Upper lobe of left lung (tissue), 6 donors: ENCODE data around the gene TDRD7. TPM values are rescaled to one million over a fixed set of nuclear protein-coding genes. Genes with fewer than 3 reads are reported as not detected.

ENCODE experiments used
- ATAC-seq, 2 donors: fragments of 200-7000 bp; cut with Tn5 transposase; one replicate each; pipeline ENCODE4 v1.9.1; 2022; ENCODE audit warnings: mild to moderate bottlenecking in 2 of 2, moderate library complexity in 2 of 2; ENCODE audit not compliant: low FRiP score in 2 of 2
- DNase-seq, 2 donors: peaks; one replicate each; pipeline ENCODE4 v3.0.0-alpha.2; 2019 to 2020
- H3K27ac ChIP-seq, 4 donors: fragments of 200-600 bp; sonication (generic); one replicate each; pipeline ENCODE4 v1.5.1; 2016 to 2019
- H3K27me3 ChIP-seq, 4 donors: fragments of 200-600 bp; sonication (generic); one replicate each; pipeline ENCODE4 v1.5.1; 2017 to 2019
- H3K36me3 ChIP-seq, 4 donors: fragments of 200-600 bp; sonication (generic); one replicate each; pipeline ENCODE4 v1.5.1; 2016 to 2019
- H3K4me1 ChIP-seq, 4 donors: fragments of 200-600 bp; sonication (generic); one replicate each; pipeline ENCODE4 v1.5.1; 2018 to 2019
- H3K4me3 ChIP-seq, 4 donors: fragments of 200-600 bp; sonication (generic); one replicate each; pipeline ENCODE4 v1.5.1; 2017 to 2019; ENCODE audit warnings: mild to moderate bottlenecking in 2 of 4, moderate library complexity in 1 of 4
- H3K9me3 ChIP-seq, 4 donors: fragments of 200-600 bp; sonication (generic); one replicate each; pipeline ENCODE4 v1.5.1; 2018 to 2019
- EP300 ChIP-seq, 4 donors: sonication (generic); formaldehyde crosslinking; IDR thresholded peaks; one replicate each; pipeline ENCODE4 v1.5.1; 2017; ENCODE audit warnings: antibody characterized with exemption in 4 of 4, control low read depth in 2 of 4
- POLR2A ChIP-seq, 4 donors: fragments of 450-650 bp; IDR thresholded peaks; one replicate each; pipeline ENCODE4 v1.5.1; 2016 to 2017; ENCODE audit warnings: antibody characterized with exemption in 4 of 4, mild to moderate bottlenecking in 2 of 4
- POLR2AphosphoS5 ChIP-seq, 2 donors: sonication (generic); formaldehyde crosslinking; IDR thresholded peaks; one replicate each; pipeline ENCODE4 v1.5.1; 2017; ENCODE audit warnings: antibody characterized with exemption in 2 of 2
- WGBS, 2 donors: methylation state at CpG; one replicate each; pipeline ENCODE4 v1.1.5; 2017 to 2018; 5-methylcytosine and 5-hydroxymethylcytosine counted together
- total RNA-seq, 6 donors: library from RNA; depleted of rRNA in 4 of 6; stranded (reverse); fragments of >200 nt in 4 of 6; gene quantifications; one replicate each; pipeline versions ENCODE4 v1.1.0 to v1.2.1, GENCODE V29; 2016 to 2021
- TF ChIP-seq, protein P1 (sequence below), 6 experiments: fragments of 450-650 bp in 4 of 6; fragments of 200-600 bp in 2 of 6; sonication (generic) in 2 of 6; IDR thresholded peaks; one replicate each; pipeline ENCODE4 v1.5.1; 2016 to 2019; ENCODE audit warnings: antibody characterized with exemption in 6 of 6
- donor health status: DM: no; HTN: no; CAD: no; lungs with moderate emphysema.
- donor health status: DM: no; HTN: yes; CAD: no; lungs with severe emphysema.

The TDRD7 gene
- total RNA-seq, 6 donors from 2014 or later: 9.0 to 21.0 (median 15.3) TPM

DNA sequence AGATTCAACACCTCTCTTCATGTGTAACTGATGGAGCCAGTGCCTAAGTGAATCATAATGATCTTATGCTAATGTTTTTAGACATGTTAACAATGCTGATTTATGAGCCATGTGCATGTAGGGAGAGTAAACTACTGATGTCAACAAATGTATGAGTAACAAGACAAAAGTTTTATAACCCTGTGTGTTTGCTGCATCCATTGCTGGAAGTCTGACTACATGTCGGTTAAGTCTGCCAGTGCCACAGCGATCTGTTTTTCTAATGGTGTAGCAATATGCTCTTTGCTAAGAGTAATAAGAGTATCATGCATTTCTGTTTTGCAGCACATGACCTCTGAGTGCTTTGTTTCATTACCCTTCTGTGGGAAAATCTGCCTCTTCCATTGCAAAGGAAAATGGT, 63.2 kb downstream of the TDRD7 start:
- TF ChIP-seq EP300 (IDR thresholded peaks at IDR 0.05) (no peak), POLR2AphosphoS5 (IDR thresholded peaks at IDR 0.05) (no peak), POLR2A (IDR thresholded peaks at IDR 0.05) (no peak)
- TF ChIP-seq, protein P1, sequence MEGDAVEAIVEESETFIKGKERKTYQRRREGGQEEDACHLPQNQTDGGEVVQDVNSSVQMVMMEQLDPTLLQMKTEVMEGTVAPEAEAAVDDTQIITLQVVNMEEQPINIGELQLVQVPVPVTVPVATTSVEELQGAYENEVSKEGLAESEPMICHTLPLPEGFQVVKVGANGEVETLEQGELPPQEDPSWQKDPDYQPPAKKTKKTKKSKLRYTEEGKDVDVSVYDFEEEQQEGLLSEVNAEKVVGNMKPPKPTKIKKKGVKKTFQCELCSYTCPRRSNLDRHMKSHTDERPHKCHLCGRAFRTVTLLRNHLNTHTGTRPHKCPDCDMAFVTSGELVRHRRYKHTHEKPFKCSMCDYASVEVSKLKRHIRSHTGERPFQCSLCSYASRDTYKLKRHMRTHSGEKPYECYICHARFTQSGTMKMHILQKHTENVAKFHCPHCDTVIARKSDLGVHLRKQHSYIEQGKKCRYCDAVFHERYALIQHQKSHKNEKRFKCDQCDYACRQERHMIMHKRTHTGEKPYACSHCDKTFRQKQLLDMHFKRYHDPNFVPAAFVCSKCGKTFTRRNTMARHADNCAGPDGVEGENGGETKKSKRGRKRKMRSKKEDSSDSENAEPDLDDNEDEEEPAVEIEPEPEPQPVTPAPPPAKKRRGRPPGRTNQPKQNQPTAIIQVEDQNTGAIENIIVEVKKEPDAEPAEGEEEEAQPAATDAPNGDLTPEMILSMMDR (IDR thresholded peaks at IDR 0.05): no peak
- peaks cover 0 to 48% (median 7%) of the 10 kb centered on the region in 4 donors for H3K36me3 ChIP-seq
- H3K4me3 ChIP-seq: no peak overlapping the region
- no peaks in the 10 kb centered on the region for H3K9me3 ChIP-seq
- no peak for ATAC-seq
- 92 to 94% methylated on average over 2 of the region's 2 CpGs for WGBS, 2 donors
- H3K27ac ChIP-seq: no peak overlapping the region
- no peaks in the 10 kb centered on the region for H3K4me1 ChIP-seq
- DNase-seq: no peak
- H3K27me3 ChIP-seq: no peaks in the 10 kb centered on the region

DNA sequence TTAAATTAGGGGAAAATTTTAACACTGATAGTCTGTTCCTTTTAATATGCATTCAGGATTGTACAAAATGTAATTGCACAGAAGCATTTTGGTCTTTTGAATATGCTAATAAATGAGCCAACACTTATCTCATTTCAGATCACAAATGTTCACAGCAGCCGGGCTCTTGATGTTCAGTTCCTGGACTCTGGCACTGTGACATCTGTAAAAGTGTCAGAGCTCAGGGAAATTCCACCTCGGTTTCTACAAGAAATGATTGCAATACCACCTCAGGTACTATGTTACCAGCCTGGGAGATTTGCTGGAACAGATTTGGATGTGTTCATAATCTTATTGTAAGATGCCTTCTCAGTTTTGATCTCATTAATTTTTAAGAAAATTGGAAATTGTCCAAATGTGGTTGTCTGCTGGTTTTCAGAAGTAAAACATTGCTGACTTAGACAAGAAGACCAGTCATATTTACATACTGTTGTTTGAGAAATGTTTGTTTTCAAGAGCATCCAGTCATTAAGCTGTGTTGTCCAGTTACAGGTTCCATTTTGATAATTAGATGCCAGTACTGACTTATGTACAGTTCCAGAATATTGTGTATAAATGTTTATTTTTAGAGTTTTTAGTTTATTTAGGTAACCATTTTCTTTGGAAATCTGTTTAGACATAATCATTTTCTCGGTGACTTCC, 66.5 kb downstream of the TDRD7 start:
- Histone ChIP-seq H3K4me1 (no peaks in the 10 kb centered on the region), H3K27ac (no peak overlapping the region), H3K36me3 (peaks cover 0 to 51% (median 9%) of the 10 kb centered on the region in 4 donors), H3K9me3 (no peaks in the 10 kb centered on the region), H3K4me3 (no peak overlapping the region), H3K27me3 (no peaks in the 10 kb centered on the region)
- TF ChIP-seq, protein P1 (IDR thresholded peaks at IDR 0.05): no peak
- TF ChIP-seq POLR2A (IDR thresholded peaks at IDR 0.05) (no peak), EP300 (IDR thresholded peaks at IDR 0.05) (no peak), POLR2AphosphoS5 (IDR thresholded peaks at IDR 0.05) (no peak)
- ATAC-seq: no peak
- DNase-seq: no peak
- 51 to 54% methylated on average over 3 of the region's 3 CpGs for WGBS, 2 donors

DNA sequence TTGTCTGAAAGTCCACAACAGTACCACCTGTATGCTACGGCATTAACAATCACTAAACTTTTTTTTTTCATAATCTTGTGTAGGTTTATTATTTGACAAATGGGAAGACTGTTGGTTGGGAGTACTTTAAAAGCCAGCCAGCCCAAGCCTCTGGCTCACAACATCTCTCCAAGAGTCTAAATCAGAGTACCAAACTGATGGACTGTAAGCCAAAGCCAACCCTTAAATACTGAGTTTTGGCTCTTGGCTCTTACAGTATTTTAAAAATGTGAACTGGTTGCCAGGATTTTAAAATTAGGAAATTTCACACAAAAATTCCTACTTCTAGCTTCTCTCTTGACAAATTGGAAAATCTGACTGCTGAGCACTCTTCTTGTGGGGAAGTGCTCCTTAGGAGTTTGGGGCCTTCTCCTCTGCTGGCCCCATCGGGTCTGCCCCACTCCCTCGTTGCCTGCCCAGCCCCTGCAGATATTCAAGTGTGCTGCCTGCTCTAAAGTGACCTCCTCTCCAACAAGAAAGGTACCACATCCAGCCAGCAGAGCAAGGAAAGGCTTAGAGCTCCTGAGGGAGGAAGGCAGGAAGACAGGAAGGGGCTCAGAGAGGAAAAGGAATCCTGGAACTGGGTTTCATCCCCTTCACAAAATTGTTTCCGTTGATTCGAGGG, 67.7 kb downstream of the TDRD7 start:
- ATAC-seq: no peak

DNA sequence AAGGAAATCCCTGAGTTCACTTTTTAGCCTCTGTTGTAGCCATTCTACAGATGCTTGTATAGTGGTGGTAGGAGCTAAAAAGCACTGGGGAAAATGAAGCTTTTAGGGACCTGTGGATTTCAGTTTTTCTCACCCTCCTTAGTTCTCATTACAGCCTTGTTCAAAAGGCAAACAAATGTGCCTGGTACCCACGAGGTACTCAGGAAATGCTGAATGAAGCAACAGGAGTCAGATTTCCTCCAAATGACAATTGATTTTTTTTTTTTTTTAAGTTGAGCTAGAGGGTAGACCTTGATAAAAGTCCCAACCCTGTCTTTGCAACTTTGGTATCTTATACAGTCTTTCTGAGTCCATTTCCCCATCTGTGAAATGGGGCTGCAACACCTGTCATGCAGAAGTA, 68.3 kb downstream of the TDRD7 start:
- TF ChIP-seq, protein P1 (IDR thresholded peaks at IDR 0.05): no peak
- TF ChIP-seq POLR2A (IDR thresholded peaks at IDR 0.05) (no peak), POLR2AphosphoS5 (IDR thresholded peaks at IDR 0.05) (no peak), EP300 (IDR thresholded peaks at IDR 0.05) (no peak)
- ATAC-seq (no peak), DNase-seq (no peak)
- 16 to 33% methylated on average over 1 of the region's 1 CpG for WGBS, 2 donors
- Histone ChIP-seq H3K4me1 (no peaks in the 10 kb centered on the region), H3K27ac (no peak overlapping the region), H3K9me3 (no peaks in the 10 kb centered on the region), H3K36me3 (peaks cover 0 to 40% (median 5%) of the 10 kb centered on the region in 4 donors), H3K4me3 (no peak overlapping the region), H3K27me3 (no peaks in the 10 kb centered on the region)

More for the DNA sequence above, 67.7 kb downstream of the TDRD7 start:
- DNase-seq: no peak
- 68 to 75% methylated on average over 5 of the region's 5 CpGs for WGBS, 2 donors
- Histone ChIP-seq H3K27ac (no peak overlapping the region), H3K4me3 (no peak overlapping the region), H3K9me3 (no peaks in the 10 kb centered on the region), H3K36me3 (peaks cover 0 to 45% (median 5%) of the 10 kb centered on the region in 4 donors), H3K27me3 (no peaks in the 10 kb centered on the region), H3K4me1 (no peaks in the 10 kb centered on the region)
- TF ChIP-seq, protein P1 (IDR thresholded peaks at IDR 0.05): no peak
- TF ChIP-seq POLR2A (IDR thresholded peaks at IDR 0.05): no peak
- TF ChIP-seq EP300 (IDR thresholded peaks at IDR 0.05): no peak
- no peak for TF ChIP-seq POLR2AphosphoS5 (IDR thresholded peaks at IDR 0.05)
